ENCODE results near the gene RARA. TPM values are rescaled to one million over a fixed set of nuclear protein-coding genes. Genes with fewer than 3 reads are reported as not detected.
A peak's percentile ranks its signal among the peaks of the same experiment; 100 is the strongest.

Gene RARA
- total and polyA plus RNA-seq, 2 of the 4 experiments (the other 2 are of a cell fraction): 9.0 to 12.7 TPM

DNA sequence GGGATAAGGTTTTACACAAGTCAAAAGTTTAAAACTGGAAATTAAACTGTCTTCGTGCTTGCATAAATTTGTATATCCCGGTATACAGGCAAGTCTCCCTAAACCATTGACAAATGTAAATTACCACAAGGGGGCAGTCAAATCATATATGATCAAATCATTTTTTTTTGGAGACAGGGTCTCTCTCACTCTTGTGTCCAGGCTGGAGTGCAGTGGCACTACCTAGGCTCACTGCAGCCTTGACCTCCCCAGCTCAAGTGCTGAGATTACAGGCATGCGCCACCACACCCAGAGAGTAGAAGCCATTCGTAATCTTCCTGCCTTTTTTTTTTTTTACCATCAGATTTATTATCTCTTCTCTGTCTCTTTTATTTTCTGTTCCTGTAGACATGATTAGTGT is 90.2 kb downstream of the RARA start:
- intact Hi-C loops (cut with micrococcal nuclease): loop anchor here (1.0 kb wide), 3 partner anchors 77 to 161 kb away; no protein-coding TSS in a partner anchor
- Histone ChIP-seq H4K91ac (ENCODE audit: insufficient read depth, low read depth, low read length) (no peak overlapping the region), H3K27me3 (ENCODE audit: control insufficient read depth, insufficient read depth, low read length) (no peaks in the 10 kb centered on the region), H3K4ac (ENCODE audit: low read depth, low read length) (no peak overlapping the region), H2BK20ac (ENCODE audit: low read depth, low read length) (no peak overlapping the region), H4K5ac (ENCODE audit: low read depth, low read length) (no peak overlapping the region), H2BK5ac (ENCODE audit: low read depth, low read length, poor library complexity, severe bottlenecking) (no peak overlapping the region), H3K18ac (ENCODE audit: low read depth, low read length) (0 out of 2 replicates have a peak overlapping the region, but pooled peaks have one; percentile 63), H2AFZ (replicated peaks; ENCODE audit: low read length, poor library complexity) (no peak overlapping the region), H3K4me1 (ENCODE audit: control insufficient read depth, insufficient read depth, low read length) (no peaks in the 10 kb centered on the region), H2AK9ac (replicated peaks; ENCODE audit: low read depth, low read length, poor library complexity) (no peak overlapping the region), H3K4me3 (ENCODE audit: insufficient read depth, low read depth, low read length) (no peak overlapping the region), H4K20me1 (ENCODE audit: insufficient read depth, low read length) (no peaks in the 10 kb centered on the region), H3K9ac (ENCODE audit: low read depth, low read length) (no peak overlapping the region), H4K8ac (ENCODE audit: low read depth in 2 of 2, low read length in 2 of 2) (peak overlapping the region in 1 of 2 experiments; percentile 67; a peak in 1 of 4 replicates), H3K23ac (ENCODE audit: low read depth, low read length) (no peak overlapping the region), H3K9me3 (ENCODE audit: control insufficient read depth, insufficient read depth, low read length) (no peaks in the 10 kb centered on the region), H2BK120ac (ENCODE audit: low read depth, low read length) (0 out of 2 replicates have a peak overlapping the region, but pooled peaks have one; percentile 58), H3K14ac (replicated peaks; ENCODE audit: low read depth, low read length) (no peak overlapping the region), H3K36me3 (ENCODE audit: control insufficient read depth, insufficient read depth, low read length) (peaks cover 2% of the 10 kb centered on the region; the same call in 1 of the 2 replicates), H3K27ac (ENCODE audit: insufficient read depth, low read length) (no peak overlapping the region), H3K79me1 (ENCODE audit: low read depth in 1 of 2, low read length in 2 of 2) (peaks cover 16 to 27% of the 10 kb centered on the region in 2 experiments), H2AK5ac (ENCODE audit: low read depth, low read length) (no peak overlapping the region), H3K9me1 (ENCODE audit: insufficient read depth, low read length) (no peaks in the 10 kb centered on the region), H2BK15ac (ENCODE audit: low read depth, low read length) (no peak overlapping the region), H3K56ac (ENCODE audit: extremely low read depth, insufficient read depth, low read length) (no peak overlapping the region), H3K4me2 (ENCODE audit: low read depth, low read length) (no peak overlapping the region)
- in situ Hi-C loops (cut with MboI; ENCODE audit: low sequenced_read_pairs): no loop called here
- ChIA-PET CTCF (interaction anchor here (0.7 kb wide), 1 partner anchor 134 kb away, joined by 5 read pairs; no protein-coding TSS in a partner anchor), POLR2A (ENCODE audit: unreplicated experiment) (interaction anchor here (0.7 kb wide), 1 partner anchor 182 kb away, joined by 5 read pairs; no protein-coding TSS in a partner anchor)
- ATAC-seq (ENCODE audit: low read depth): peak; percentile 75
- DNase-seq: peak; percentile 74
- BruUV-seq (replicated peaks): no TSS peak
- TF ChIP-seq MAFK (IDR thresholded peaks at IDR 0.05; ENCODE audit: low read depth, low read length) (no peak), RAD21 (IDR thresholded peaks at IDR 0.05; ENCODE audit: low read length) (peak; percentile 59), CHD1 (IDR thresholded peaks at IDR 0.05; ENCODE audit: low read depth, low read length) (no peak), SMC3 (IDR thresholded peaks at IDR 0.05; ENCODE audit: low read depth, low read length) (peak; percentile 63), POLR2A (IDR thresholded peaks at IDR 0.05; ENCODE audit: low read depth, low read length) (no peak), MAZ (IDR thresholded peaks at IDR 0.05; ENCODE audit: borderline replicate concordance, low read depth, low read length) (no peak), CEBPB (IDR thresholded peaks at IDR 0.05; ENCODE audit: low read depth, low read length) (no peak), RFX5 (IDR thresholded peaks at IDR 0.05; ENCODE audit: low read depth, low read length) (no peak), BHLHE40 (IDR thresholded peaks at IDR 0.05; ENCODE audit: low read depth, low read length) (no peak), MXI1 (IDR thresholded peaks at IDR 0.05; ENCODE audit: borderline replicate concordance, low read depth, low read length) (no peak), NFE2L2 (IDR thresholded peaks at IDR 0.05; ENCODE audit: low read depth, low read length) (no peak)
- TF ChIP-seq, protein P1, sequence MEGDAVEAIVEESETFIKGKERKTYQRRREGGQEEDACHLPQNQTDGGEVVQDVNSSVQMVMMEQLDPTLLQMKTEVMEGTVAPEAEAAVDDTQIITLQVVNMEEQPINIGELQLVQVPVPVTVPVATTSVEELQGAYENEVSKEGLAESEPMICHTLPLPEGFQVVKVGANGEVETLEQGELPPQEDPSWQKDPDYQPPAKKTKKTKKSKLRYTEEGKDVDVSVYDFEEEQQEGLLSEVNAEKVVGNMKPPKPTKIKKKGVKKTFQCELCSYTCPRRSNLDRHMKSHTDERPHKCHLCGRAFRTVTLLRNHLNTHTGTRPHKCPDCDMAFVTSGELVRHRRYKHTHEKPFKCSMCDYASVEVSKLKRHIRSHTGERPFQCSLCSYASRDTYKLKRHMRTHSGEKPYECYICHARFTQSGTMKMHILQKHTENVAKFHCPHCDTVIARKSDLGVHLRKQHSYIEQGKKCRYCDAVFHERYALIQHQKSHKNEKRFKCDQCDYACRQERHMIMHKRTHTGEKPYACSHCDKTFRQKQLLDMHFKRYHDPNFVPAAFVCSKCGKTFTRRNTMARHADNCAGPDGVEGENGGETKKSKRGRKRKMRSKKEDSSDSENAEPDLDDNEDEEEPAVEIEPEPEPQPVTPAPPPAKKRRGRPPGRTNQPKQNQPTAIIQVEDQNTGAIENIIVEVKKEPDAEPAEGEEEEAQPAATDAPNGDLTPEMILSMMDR (conservative IDR thresholded peaks at IDR 0.05; ENCODE audit: low read depth, low read length): peak; percentile 65
- WGBS, 2 experiments (ENCODE audit: extremely low coverage in 2 of 2, insufficient read length in 1 of 2): no CpG with 5 or more reads among the region's 4 CpGs
- dilution Hi-C loops (cut with HindIII; ENCODE audit: low sequenced_read_pairs, unreplicated experiment): no loop called here

Measured in IMR-90 (cell line).